ENCODE results near the gene F11R.

F11R gene

DNA sequence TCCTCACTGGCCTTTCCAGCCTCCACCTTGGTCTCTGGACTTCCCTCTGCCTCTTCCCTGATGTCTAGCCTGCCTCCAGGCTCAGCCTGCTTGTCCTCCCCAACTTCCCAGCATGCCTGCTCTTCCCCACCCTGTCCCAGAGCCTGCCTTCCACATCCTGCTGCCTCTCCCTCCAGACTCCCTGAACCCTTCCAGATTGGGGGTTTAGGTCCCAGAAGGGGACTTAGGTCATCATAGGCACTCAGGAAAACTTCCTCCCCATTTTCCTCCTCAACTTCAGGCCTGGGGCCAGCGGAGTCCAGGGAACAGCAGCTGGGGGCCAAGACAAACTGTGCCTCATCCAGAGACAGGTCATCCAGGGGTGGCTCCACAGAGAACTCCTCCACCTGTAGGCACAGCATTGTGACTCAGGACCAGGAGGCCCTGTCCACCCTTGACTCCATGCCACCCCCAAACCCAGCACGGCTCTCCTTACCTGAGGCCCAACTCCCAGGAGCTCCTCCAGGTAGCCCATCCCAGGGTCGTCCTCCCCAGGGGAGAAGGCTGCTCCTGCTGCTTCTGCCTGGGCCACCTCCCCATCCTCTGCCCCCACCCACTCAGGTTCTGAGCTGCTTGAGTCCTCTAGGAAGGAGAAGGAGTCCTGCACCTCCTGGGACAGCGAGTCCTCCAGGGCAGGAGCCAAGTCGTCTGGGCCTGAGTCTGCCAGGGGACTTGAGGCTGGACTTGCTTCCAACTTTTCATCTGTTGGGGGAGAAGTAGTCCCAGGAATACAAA, 28.2 kb upstream of the F11R start:
- H3K4me3 ChIP-seq (ENCODE audit: low read depth, low read length): no peak overlapping the region
- in situ Hi-C loops (cut with HindIII; ENCODE audit: low sequenced_read_pairs): loop anchor here (25.0 kb wide), 1 partner anchor 88 kb away; the partner anchor contains the start of gene DEDD
- TF ChIP-seq, protein P1, sequence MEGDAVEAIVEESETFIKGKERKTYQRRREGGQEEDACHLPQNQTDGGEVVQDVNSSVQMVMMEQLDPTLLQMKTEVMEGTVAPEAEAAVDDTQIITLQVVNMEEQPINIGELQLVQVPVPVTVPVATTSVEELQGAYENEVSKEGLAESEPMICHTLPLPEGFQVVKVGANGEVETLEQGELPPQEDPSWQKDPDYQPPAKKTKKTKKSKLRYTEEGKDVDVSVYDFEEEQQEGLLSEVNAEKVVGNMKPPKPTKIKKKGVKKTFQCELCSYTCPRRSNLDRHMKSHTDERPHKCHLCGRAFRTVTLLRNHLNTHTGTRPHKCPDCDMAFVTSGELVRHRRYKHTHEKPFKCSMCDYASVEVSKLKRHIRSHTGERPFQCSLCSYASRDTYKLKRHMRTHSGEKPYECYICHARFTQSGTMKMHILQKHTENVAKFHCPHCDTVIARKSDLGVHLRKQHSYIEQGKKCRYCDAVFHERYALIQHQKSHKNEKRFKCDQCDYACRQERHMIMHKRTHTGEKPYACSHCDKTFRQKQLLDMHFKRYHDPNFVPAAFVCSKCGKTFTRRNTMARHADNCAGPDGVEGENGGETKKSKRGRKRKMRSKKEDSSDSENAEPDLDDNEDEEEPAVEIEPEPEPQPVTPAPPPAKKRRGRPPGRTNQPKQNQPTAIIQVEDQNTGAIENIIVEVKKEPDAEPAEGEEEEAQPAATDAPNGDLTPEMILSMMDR (IDR thresholded peaks at IDR 0.05; ENCODE audit: low read depth, low read length): no peak
- no peak for DNase-seq (ENCODE audit: low read depth, low spot score)

DNA sequence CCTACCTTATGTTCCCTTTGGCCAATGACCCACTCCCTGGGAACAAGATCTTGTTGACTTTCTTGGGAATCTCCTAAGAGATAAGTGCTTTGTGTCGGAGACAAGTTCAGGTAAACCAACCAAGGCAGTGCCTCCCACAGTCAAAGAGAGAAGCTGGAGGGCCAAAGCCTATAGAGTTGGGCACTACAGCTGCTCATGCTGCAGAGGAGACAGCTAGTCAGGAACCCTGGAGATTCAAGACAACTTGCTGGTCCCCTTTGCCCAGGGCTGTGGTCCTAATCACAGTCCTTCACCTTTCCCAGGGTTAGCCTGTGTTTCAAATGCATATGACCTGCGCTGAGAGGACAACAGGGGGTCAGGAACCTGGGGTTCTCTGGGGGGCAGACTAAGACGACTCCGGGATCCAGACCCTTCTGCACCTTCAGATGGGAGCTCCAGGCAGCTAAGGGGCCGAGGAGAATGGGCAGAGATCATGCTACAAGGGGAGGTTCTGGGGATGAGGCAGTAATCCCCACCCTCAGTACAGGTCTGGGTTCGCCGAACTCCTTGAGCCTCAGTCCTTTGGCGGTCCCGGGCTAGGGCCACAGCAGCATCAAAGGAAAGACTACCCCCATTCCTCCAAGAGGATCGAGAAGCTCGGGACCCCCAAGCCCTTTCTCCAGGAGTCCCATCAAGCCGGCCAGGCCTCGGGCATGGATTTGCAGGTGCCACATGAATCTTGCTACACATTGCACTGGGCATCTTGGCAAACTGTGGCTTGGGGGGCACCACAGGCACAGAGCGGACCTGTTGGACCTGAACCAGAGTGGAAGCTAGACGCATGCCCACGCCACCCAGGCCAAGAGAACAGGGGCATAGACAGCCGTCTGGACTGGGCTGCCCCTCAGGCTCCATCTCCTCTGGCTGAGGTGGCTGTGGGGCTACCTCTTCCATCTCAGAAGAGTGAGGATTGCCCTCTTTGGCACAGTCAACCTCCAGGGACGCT, 26.8 kb upstream of the F11R start:
- no peak for DNase-seq (ENCODE audit: low read depth, low spot score)
- in situ Hi-C loops (cut with HindIII; ENCODE audit: low sequenced_read_pairs): loop anchor here (25.0 kb wide), 1 partner anchor 90 kb away; the partner anchor contains the start of gene DEDD
- TF ChIP-seq, protein P1 (IDR thresholded peaks at IDR 0.05; ENCODE audit: low read depth, low read length): no peak
- H3K4me3 ChIP-seq (ENCODE audit: low read depth, low read length): no peak overlapping the region

DNA sequence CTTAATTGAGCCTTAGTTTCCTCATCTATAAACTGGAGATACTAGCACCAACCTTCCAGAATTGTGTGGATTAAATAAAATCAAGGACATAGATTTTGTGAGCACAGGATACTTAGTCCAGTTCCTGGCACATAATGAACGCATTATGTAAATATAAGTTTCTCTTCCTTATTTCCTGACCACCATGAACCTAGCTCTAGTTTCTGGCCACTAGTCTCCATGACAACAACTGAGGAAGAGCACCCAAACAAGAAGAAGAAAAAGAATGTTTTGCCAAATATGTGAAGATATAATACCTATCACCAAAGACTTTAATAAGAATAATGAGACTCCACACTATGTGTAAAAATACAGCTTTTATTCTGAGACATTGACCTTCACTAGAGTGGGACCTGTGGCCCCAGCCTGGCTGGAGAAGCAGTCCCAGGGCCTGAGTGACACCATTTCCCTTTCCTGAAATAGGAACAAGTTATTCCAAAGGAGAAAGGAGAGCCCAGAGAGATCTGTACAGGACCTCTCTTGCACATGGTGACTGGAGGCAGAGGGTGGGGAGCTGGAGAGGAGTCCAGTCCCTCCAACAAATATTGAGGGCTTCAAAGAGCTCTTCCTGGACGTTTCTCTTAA, 25.8 kb upstream of the F11R start:
- no peak for DNase-seq (ENCODE audit: low read depth, low spot score)
- peak overlapping the region; percentile 85 for H3K4me3 ChIP-seq (ENCODE audit: low read depth, low read length)
- in situ Hi-C loops (cut with HindIII; ENCODE audit: low sequenced_read_pairs): loop anchor here (25.0 kb wide), 1 partner anchor 91 kb away; the partner anchor contains the start of gene DEDD
- TF ChIP-seq, protein P1 (IDR thresholded peaks at IDR 0.05; ENCODE audit: low read depth, low read length): no peak

DNA sequence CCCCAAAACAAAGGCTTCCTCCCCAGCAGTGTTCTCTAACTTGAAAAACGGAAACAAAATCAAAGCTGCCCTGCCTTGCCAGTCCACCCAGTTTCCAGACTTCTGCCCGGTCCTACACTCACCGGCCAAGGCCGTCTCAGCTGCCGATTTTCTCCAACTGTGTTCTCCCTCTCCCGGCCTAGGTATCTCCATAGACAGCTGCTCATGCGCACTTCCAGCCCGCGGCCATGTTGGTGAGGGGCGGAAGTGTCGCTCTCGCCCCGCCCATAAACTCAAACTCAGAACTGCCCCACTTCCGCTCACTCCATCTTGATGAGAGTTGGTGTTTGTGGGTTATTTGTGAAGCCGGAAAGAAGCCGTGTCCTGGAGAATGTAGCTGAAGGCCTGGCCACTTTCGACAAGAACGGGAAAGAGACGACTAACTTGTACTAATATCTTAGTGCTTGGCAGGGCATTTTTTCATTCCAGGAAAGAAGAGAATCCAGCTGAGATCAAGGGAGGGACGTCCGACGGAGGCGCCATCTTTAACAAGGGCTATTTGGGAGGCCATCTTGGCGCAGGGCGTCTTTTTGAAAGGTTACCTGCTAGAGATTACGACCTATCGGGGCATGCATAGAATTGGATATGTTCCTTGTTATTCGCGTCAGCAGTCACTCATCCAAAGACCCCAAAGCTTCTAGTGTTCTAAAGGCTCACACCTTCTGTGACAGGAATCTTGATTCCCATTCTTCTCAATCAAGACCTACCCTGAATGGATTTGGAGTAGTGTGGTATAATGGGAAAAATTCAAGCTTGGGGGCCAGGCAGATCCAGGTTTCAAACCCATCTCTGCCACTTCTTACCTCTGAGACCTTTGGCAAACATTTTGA, 25.0 kb upstream of the F11R start, which contains the start of gene USF1:
TSS of gene USF1 (minus strand) at position 242 of the 869 bp plus-strand sequence. CDS start 2,702 bp downstream, outside the sequence.
- in situ Hi-C loops (cut with HindIII; ENCODE audit: low sequenced_read_pairs): loop anchor here (25.0 kb wide), 1 partner anchor 91 kb away; the partner anchor contains the start of gene DEDD
- peak within 1 kb of the TSS; percentile 85 for H3K4me3 ChIP-seq (ENCODE audit: low read depth, low read length)
- TF ChIP-seq, protein P1 (IDR thresholded peaks at IDR 0.05; ENCODE audit: low read depth, low read length): no peak
- peak; percentile 98 for DNase-seq (ENCODE audit: low read depth, low spot score)

DNA sequence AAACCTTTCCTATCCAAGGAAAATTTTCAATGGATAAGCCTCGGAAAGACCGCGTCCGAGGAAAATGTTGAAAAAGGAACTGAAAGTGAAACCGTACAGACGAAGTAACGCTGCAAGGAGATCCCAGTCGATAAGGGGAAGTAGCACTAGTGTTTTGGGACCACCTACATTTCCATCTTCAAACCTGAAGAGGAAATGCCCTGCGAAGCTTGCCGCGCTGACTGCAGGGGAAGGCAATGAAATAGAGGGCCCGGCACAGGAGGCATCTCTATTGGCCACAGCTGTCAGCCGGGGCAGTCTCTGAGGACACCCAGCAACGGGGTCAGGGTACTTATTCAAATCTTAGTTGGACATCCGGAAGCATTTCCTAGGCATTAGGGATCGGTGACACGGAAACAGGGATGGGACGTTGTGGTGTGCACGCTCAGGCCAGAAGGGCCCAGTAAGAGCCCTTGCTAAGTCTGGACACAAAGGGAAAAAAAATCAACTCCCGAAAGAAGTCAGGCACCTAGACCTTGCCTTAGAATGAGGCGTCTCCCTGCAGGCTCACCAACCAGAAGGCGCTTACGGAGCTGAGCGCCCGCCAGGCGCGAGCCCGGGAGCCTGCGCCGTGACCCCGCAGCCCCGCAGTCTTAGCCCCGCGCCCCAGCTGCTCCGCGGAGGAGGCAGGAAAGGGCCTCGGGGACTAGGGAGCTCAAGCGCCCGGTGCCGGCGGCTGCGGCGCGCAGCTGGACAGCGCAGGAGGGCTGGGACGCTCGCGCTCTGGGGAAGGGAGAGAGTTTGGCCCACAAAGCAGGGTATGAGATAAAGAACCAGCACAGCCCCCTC, 24.2 kb upstream of the F11R start:
- DNase-seq (ENCODE audit: low read depth, low spot score): peak; percentile 66
- H3K4me3 ChIP-seq (ENCODE audit: low read depth, low read length): peak overlapping the region; percentile 85
- in situ Hi-C loops (cut with HindIII; ENCODE audit: low sequenced_read_pairs): loop anchor here (25.0 kb wide), 1 partner anchor 92 kb away; the partner anchor contains the start of gene DEDD
- TF ChIP-seq, protein P1 (IDR thresholded peaks at IDR 0.05; ENCODE audit: low read depth, low read length): no peak

Measured in astrocyte of the spinal cord (primary cell).